ENCODE results near the gene BBS5.

BBS5 gene

DNA sequence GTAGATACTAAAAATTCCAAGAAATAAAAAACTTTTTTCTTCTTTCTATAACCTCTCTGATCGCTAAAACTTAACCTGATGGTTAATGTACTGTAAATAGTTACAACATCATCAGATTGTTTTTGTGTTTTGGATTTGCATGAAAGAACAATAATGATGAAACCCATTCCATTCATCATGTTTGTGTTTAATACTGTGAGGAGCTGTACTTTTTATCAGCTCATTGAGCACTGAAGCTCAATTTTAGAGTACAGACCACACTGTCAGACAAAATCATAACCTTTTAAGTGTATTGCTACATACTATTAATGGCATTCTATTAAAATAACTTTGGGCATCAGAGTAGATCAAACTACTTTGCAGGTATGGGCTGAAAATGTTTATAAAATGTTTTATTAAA is 14.8 kb upstream of the BBS5 start:
- Histone ChIP-seq H3K9me3 (ENCODE audit: control insufficient read depth, insufficient read depth, low read depth, low read length) (no peaks in the 10 kb centered on the region), H3K27ac (ENCODE audit: extremely low read depth, low read depth, low read length) (no peak overlapping the region), H3K4me1 (ENCODE audit: control insufficient read depth, insufficient read depth, low read length) (peaks cover 2% of the 10 kb centered on the region; the same call in 1 of the 2 replicates), H3K4me3 (ENCODE audit: low read depth, low read length) (no peak overlapping the region), H3K36me3 (ENCODE audit: control insufficient read depth in 2 of 2, insufficient read depth in 1 of 2, low read length in 2 of 2) (no peaks in the 10 kb centered on the region)
- ChIA-PET POLR2A (interaction anchor here (2.1 kb wide), 1 partner anchor 15 kb away, joined by 5 read pairs; the partner anchor contains the start of gene BBS5), CTCF (interaction anchor here (0.6 to 2.0 kb wide), 3 partner anchors 12 to 22 kb away, joined by 3 to 7 read pairs (median 3); no protein-coding TSS in a partner anchor)
- TF ChIP-seq ZNF354C (tag by site-specific recombination; IDR thresholded peaks at IDR 0.05; ENCODE audit: borderline replicate concordance, low read depth) (no peak), ZNF335 (tag by site-specific recombination; conservative IDR thresholded peaks at IDR 0.05) (no peak), OVOL3 (tag by site-specific recombination; IDR thresholded peaks at IDR 0.05) (no peak), GLI2 (tag by site-specific recombination; IDR thresholded peaks at IDR 0.05; ENCODE audit: borderline replicate concordance, low read depth) (no peak), ZNF214 (tag by site-specific recombination; IDR thresholded peaks at IDR 0.05; ENCODE audit: borderline replicate concordance) (no peak), ZNF629 (tag by site-specific recombination; IDR thresholded peaks at IDR 0.05) (no peak), ZNF302 (tag by site-specific recombination; IDR thresholded peaks at IDR 0.05; ENCODE audit: low read depth) (no peak), ZNF114 (tag by site-specific recombination; IDR thresholded peaks at IDR 0.05) (no peak), ZSCAN30 (tag by site-specific recombination; IDR thresholded peaks at IDR 0.05) (no peak), ZNF510 (tag by site-specific recombination; IDR thresholded peaks at IDR 0.05; ENCODE audit: insufficient replicate concordance) (no peak), YY1 (tag by site-specific recombination; IDR thresholded peaks at IDR 0.05) (no peak), ZNF366 (tag by site-specific recombination; conservative IDR thresholded peaks at IDR 0.05) (no peak)
- TF ChIP-seq, protein P1, sequence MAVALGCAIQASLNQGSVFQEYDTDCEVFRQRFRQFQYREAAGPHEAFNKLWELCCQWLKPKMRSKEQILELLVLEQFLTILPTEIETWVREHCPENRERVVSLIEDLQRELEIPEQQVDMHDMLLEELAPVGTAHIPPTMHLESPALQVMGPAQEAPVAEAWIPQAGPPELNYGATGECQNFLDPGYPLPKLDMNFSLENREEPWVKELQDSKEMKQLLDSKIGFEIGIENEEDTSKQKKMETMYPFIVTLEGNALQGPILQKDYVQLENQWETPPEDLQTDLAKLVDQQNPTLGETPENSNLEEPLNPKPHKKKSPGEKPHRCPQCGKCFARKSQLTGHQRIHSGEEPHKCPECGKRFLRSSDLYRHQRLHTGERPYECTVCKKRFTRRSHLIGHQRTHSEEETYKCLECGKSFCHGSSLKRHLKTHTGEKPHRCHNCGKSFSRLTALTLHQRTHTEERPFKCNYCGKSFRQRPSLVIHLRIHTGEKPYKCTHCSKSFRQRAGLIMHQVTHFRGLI (tag by site-specific recombination; IDR thresholded peaks at IDR 0.05), result no peak

DNA sequence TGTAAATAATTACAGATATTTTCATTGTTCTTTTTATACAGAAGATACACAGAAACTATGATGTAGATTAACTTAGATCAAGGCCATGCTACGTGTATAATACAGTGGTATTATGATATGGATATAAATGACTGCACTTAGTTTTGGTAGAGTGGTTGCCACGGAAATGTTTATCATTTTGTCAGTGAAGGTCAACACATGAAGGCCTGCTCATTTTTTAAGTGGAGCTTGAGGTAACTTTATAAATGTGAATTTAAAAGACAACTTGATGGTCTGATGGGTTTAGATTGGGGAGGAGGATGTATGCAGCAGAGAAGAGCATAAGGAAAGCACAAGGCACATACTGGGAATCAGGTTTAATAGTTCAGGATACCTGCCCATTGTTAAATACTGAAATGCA is 14.4 kb upstream of the BBS5 start:
- peaks cover 2% of the 10 kb centered on the region; the same call in 1 of the 2 replicates for H3K4me1 ChIP-seq (ENCODE audit: control insufficient read depth, insufficient read depth, low read length)
- no peak overlapping the region for H3K4me3 ChIP-seq (ENCODE audit: low read depth, low read length)
- no peaks in the 10 kb centered on the region for H3K36me3 ChIP-seq (ENCODE audit: control insufficient read depth in 2 of 2, insufficient read depth in 1 of 2, low read length in 2 of 2)
- no peaks in the 10 kb centered on the region for H3K9me3 ChIP-seq (ENCODE audit: control insufficient read depth, insufficient read depth, low read depth, low read length)
- ChIA-PET POLR2A (interaction anchor here (2.1 kb wide), 1 partner anchor 15 kb away, joined by 5 read pairs; the partner anchor contains the start of gene BBS5), CTCF (interaction anchor here (0.6 to 2.0 kb wide), 2 partner anchors 12 to 16 kb away, joined by 3 to 7 read pairs; no protein-coding TSS in a partner anchor)
- TF ChIP-seq ZNF248 (tag by site-specific recombination; IDR thresholded peaks at IDR 0.05) (no peak), ZNF692 (tag by site-specific recombination; IDR thresholded peaks at IDR 0.05) (no peak), ZBTB17 (tag by site-specific recombination; IDR thresholded peaks at IDR 0.05) (no peak), ZNF366 (tag by site-specific recombination; conservative IDR thresholded peaks at IDR 0.05) (no peak), ZNF121 (tag by site-specific recombination; IDR thresholded peaks at IDR 0.05) (no peak)
- H3K27ac ChIP-seq (ENCODE audit: extremely low read depth, low read depth, low read length), result no peak overlapping the region

DNA sequence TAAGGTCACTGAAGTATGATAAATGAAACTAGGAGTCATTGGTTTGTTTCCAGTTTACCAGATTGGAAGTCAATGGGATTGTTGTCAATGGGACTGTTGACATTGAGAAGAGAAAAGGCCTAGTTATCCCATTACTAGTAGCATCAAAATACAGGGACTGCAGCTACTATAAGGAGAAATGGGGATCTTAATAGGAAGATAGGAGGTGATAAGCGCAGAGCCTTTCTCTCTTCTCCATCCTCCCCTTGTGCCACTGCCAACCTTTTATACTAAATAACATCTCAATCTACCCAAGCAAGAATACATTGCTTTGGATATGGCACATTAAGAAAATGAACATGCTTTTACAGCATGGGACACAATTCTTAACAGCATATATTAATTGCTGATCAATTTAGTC is 10.5 kb upstream of the BBS5 start:
- Histone ChIP-seq H3K27ac (ENCODE audit: extremely low read depth, low read depth, low read length) (no peak overlapping the region), H3K4me3 (ENCODE audit: low read depth, low read length) (no peak overlapping the region), H3K9me3 (ENCODE audit: control insufficient read depth, insufficient read depth, low read depth, low read length) (no peaks in the 10 kb centered on the region), H3K4me1 (ENCODE audit: control insufficient read depth, insufficient read depth, low read length) (peaks cover 2% of the 10 kb centered on the region; the same call in 1 of the 2 replicates), H3K36me3 (ENCODE audit: control insufficient read depth in 2 of 2, insufficient read depth in 1 of 2, low read length in 2 of 2) (no peaks in the 10 kb centered on the region)
- ChIA-PET CTCF (interaction anchor here (1.1 to 1.4 kb wide), 2 partner anchors 10 to 11 kb away, joined by 4 to 7 read pairs; partner anchors contain the start of gene BBS5), POLR2A (no interaction called here)
- TF ChIP-seq MEIS1 (CRISPR knock-in tag; IDR thresholded peaks at IDR 0.05; ENCODE audit: borderline replicate concordance) (no peak), ZNF426 (tag by site-specific recombination; IDR thresholded peaks at IDR 0.05) (no peak), ZNF624 (tag by site-specific recombination; IDR thresholded peaks at IDR 0.05) (no peak), ZSCAN30 (tag by site-specific recombination; IDR thresholded peaks at IDR 0.05) (no peak), TCF7L2 (IDR thresholded peaks at IDR 0.05; ENCODE audit: borderline replicate concordance, low read depth, low read length) (no peak), ZNF366 (tag by site-specific recombination; conservative IDR thresholded peaks at IDR 0.05) (no peak), OSR2 (tag by site-specific recombination; IDR thresholded peaks at IDR 0.05) (no peak), ZEB2 (tag by site-specific recombination; IDR thresholded peaks at IDR 0.05) (no peak), BCL11A (tag by site-specific recombination; IDR thresholded peaks at IDR 0.05; ENCODE audit: low read depth) (no peak), ZNF747 (tag by site-specific recombination; IDR thresholded peaks at IDR 0.05) (no peak)
